SK-N-SH (cell line): ENCODE measurements around the gene PTPN14.

Experiments used
- EP300 ChIP-seq, 2 experiments: IDR thresholded peaks; 2 replicates each; pipeline versions ENCODE4 v1.4.0 to v1.6.1; 2012; ENCODE audit warnings: borderline replicate concordance in 1 of 2, low read depth in 1 of 2, low read length in 1 of 2
- FOSL2 ChIP-seq: IDR thresholded peaks from 2 replicates; pipeline ENCODE4 v1.4.0; 2012; ENCODE audit warnings: low read depth, mild to moderate bottlenecking, moderate library complexity, borderline replicate concordance
- GABPA ChIP-seq: IDR thresholded peaks from 2 replicates; pipeline ENCODE4 v1.4.0; 2012; ENCODE audit warnings: low read depth, mild to moderate bottlenecking
- MXI1 ChIP-seq: IDR thresholded peaks from 2 replicates; pipeline ENCODE4 v1.6.1; 2012; ENCODE audit warnings: mild to moderate bottlenecking, low read depth, low read length, improper control_type of control experiment
- NFIC ChIP-seq: IDR thresholded peaks from 2 replicates; pipeline ENCODE4 v1.4.0; 2012; ENCODE audit warnings: borderline replicate concordance
- POLR2AphosphoS5 ChIP-seq: IDR thresholded peaks from 2 replicates; pipeline ENCODE4 v1.6.1; 2012; ENCODE audit warnings: low read depth, low read length
- RAD21 ChIP-seq: IDR thresholded peaks from 2 replicates; pipeline ENCODE4 v1.6.1; 2012; ENCODE audit warnings: mild to moderate bottlenecking, low read length
- RFX5 ChIP-seq: IDR thresholded peaks from 2 replicates; pipeline ENCODE4 v1.6.1; 2012; ENCODE audit warnings: mild to moderate bottlenecking, improper control_type of control experiment, low read length
- SIN3A ChIP-seq: IDR thresholded peaks from 2 replicates; pipeline ENCODE4 v1.6.1; 2012; ENCODE audit warnings: low read depth, mild to moderate bottlenecking, low read length, moderate library complexity, borderline replicate concordance
- TAF1 ChIP-seq: IDR thresholded peaks from 2 replicates; pipeline ENCODE4 v1.6.1; 2012; ENCODE audit warnings: low read depth, mild to moderate bottlenecking, low read length, moderate library complexity, borderline replicate concordance
- TCF12 ChIP-seq: IDR thresholded peaks from 2 replicates; pipeline ENCODE4 v1.4.0; 2012
- TF ChIP-seq, protein P1 (sequence below): fragments of 200-600 bp; sonication (generic); IDR thresholded peaks from 2 replicates; pipeline ENCODE4 v1.6.1; 2017; ENCODE audit warnings: antibody characterized with exemption, mild to moderate bottlenecking, moderate library complexity
- TF ChIP-seq, protein P2 (sequence below): fragments of 150-350 bp; IDR thresholded peaks from 2 replicates; pipeline ENCODE4 v1.6.1; 2016; ENCODE audit warnings: mild to moderate bottlenecking, low read depth, low read length
- TF ChIP-seq, protein P3 (sequence below): fragments of 150-350 bp; IDR thresholded peaks from 2 replicates; pipeline ENCODE4 v1.6.1; 2017; ENCODE audit warnings: antibody characterized with exemption, low read length, low read depth, borderline replicate concordance

DNA sequence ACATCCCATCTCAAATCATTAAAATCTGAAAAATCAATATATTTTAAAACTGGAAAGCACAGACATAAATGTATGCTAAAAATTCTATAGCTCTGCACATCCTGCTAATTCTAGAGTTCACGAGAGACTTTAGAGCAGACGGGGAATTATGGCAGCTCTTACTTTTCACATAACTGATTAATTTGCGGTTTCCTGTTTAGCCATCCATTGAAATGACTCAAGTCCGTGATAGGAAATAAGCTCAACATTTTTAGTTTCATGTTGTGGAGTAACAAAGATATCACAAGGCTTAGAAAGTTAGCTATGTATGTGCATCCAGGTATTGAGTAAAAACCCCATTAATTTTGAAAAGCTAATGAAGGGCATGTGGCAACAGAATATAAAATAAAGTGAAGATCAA lies 147.2 kb downstream of the PTPN14 start:
- TF ChIP-seq TCF12 (no peak), SIN3A (no peak), MXI1 (no peak), POLR2AphosphoS5 (no peak), RFX5 (no peak), NFIC (no peak), EP300 (IDR thresholded peaks at IDR 0.05; ENCODE audit: borderline replicate concordance in 1 of 2, low read depth in 1 of 2, low read length in 1 of 2) (no peak), TAF1 (no peak), GABPA (no peak), FOSL2 (peak; percentile 25; the same call in 1 of the 2 replicates), RAD21 (no peak)
- TF ChIP-seq, protein P1, sequence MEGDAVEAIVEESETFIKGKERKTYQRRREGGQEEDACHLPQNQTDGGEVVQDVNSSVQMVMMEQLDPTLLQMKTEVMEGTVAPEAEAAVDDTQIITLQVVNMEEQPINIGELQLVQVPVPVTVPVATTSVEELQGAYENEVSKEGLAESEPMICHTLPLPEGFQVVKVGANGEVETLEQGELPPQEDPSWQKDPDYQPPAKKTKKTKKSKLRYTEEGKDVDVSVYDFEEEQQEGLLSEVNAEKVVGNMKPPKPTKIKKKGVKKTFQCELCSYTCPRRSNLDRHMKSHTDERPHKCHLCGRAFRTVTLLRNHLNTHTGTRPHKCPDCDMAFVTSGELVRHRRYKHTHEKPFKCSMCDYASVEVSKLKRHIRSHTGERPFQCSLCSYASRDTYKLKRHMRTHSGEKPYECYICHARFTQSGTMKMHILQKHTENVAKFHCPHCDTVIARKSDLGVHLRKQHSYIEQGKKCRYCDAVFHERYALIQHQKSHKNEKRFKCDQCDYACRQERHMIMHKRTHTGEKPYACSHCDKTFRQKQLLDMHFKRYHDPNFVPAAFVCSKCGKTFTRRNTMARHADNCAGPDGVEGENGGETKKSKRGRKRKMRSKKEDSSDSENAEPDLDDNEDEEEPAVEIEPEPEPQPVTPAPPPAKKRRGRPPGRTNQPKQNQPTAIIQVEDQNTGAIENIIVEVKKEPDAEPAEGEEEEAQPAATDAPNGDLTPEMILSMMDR = no peak
- TF ChIP-seq, protein P2, sequence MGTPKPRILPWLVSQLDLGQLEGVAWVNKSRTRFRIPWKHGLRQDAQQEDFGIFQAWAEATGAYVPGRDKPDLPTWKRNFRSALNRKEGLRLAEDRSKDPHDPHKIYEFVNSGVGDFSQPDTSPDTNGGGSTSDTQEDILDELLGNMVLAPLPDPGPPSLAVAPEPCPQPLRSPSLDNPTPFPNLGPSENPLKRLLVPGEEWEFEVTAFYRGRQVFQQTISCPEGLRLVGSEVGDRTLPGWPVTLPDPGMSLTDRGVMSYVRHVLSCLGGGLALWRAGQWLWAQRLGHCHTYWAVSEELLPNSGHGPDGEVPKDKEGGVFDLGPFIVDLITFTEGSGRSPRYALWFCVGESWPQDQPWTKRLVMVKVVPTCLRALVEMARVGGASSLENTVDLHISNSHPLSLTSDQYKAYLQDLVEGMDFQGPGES = no peak
- TF ChIP-seq, protein P3, sequence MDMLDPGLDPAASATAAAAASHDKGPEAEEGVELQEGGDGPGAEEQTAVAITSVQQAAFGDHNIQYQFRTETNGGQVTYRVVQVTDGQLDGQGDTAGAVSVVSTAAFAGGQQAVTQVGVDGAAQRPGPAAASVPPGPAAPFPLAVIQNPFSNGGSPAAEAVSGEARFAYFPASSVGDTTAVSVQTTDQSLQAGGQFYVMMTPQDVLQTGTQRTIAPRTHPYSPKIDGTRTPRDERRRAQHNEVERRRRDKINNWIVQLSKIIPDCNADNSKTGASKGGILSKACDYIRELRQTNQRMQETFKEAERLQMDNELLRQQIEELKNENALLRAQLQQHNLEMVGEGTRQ = no peak
